ENCODE results near the gene RAB44.

RAB44 gene

DNA sequence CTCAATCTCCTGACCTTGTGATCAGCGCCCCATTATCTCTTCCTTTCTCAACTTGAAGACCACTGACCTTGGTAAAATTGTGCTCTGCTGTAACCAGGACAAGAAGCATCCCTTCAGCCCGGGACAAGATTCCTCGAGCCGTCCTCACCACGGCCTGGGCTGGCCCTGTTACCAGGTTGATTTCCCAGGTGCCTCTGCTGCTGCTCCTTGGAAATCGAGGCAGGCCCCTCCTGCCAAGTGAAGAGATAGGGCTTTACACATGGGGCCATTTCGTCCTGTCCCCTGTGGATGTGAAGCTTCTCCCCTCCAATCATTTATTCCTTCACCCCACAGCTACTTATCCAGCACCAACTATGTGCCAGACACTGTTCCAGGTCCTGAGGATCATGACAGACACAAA, 21.5 kb downstream of the RAB44 start:
- Histone ChIP-seq H3K36me3 (replicated peaks; ENCODE audit: low read depth, low read length) (no peaks in the 10 kb centered on the region), H3K27ac (ENCODE audit: low read length) (no peak overlapping the region), H3K4me3 (ENCODE audit: low read length) (no peak overlapping the region), H3K27me3 (ENCODE audit: low read depth, low read length) (no peaks in the 10 kb centered on the region), H3K4me1 (ENCODE audit: low read length) (peaks cover 16% of the 10 kb centered on the region), H3K9me3 (ENCODE audit: insufficient read depth, low read length) (no peaks in the 10 kb centered on the region), H4K20me1 (ENCODE audit: insufficient read depth, low read length) (no peaks in the 10 kb centered on the region), H3K9ac (ENCODE audit: low read length) (no peak overlapping the region), H2AFZ (ENCODE audit: low read depth, low read length) (no peak overlapping the region), H3K79me2 (ENCODE audit: low read length) (no peaks in the 10 kb centered on the region), H3K4me2 (ENCODE audit: low read length) (no peak overlapping the region)
- TF ChIP-seq EZH2phosphoT487 (IDR thresholded peaks at IDR 0.05; ENCODE audit: low read depth): no peak
- TF ChIP-seq, protein P1, sequence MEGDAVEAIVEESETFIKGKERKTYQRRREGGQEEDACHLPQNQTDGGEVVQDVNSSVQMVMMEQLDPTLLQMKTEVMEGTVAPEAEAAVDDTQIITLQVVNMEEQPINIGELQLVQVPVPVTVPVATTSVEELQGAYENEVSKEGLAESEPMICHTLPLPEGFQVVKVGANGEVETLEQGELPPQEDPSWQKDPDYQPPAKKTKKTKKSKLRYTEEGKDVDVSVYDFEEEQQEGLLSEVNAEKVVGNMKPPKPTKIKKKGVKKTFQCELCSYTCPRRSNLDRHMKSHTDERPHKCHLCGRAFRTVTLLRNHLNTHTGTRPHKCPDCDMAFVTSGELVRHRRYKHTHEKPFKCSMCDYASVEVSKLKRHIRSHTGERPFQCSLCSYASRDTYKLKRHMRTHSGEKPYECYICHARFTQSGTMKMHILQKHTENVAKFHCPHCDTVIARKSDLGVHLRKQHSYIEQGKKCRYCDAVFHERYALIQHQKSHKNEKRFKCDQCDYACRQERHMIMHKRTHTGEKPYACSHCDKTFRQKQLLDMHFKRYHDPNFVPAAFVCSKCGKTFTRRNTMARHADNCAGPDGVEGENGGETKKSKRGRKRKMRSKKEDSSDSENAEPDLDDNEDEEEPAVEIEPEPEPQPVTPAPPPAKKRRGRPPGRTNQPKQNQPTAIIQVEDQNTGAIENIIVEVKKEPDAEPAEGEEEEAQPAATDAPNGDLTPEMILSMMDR (IDR thresholded peaks at IDR 0.05; ENCODE audit: low read depth, low read length): no peak

- peaks cover 30% of the 10 kb centered on the region for H3K4me1 ChIP-seq (ENCODE audit: low read length)
- H4K20me1 ChIP-seq (ENCODE audit: insufficient read depth, low read length): no peaks in the 10 kb centered on the region
- no peaks in the 10 kb centered on the region for H3K79me2 ChIP-seq (ENCODE audit: low read length)
- H3K36me3 ChIP-seq (replicated peaks; ENCODE audit: low read depth, low read length): no peaks in the 10 kb centered on the region
- H3K27ac ChIP-seq (ENCODE audit: low read length): no peak overlapping the region
- H3K9ac ChIP-seq (ENCODE audit: low read length): no peak overlapping the region
- 0 out of 2 replicates have a peak overlapping the region, but pooled peaks have one; percentile 8 for H2AFZ ChIP-seq (ENCODE audit: low read depth, low read length)
- H3K27me3 ChIP-seq (ENCODE audit: low read depth, low read length): no peaks in the 10 kb centered on the region
- no peaks in the 10 kb centered on the region for H3K9me3 ChIP-seq (ENCODE audit: insufficient read depth, low read length)
- H3K4me3 ChIP-seq (ENCODE audit: low read length): no peak overlapping the region
- H3K4me2 ChIP-seq (ENCODE audit: low read length): peak overlapping the region; percentile 12
- TF ChIP-seq, protein P1 (IDR thresholded peaks at IDR 0.05; ENCODE audit: low read depth, low read length): no peak
- TF ChIP-seq EZH2phosphoT487 (IDR thresholded peaks at IDR 0.05; ENCODE audit: low read depth): no peak
These were observed 22.9 kb downstream of the RAB44 start for GRCh38 chr6:36720251-36721141.

GRCh38 chr6:36721369-36722140, 23.9 kb downstream of the RAB44 start:
- Histone ChIP-seq H3K79me2 (ENCODE audit: low read length) (no peaks in the 10 kb centered on the region), H4K20me1 (ENCODE audit: insufficient read depth, low read length) (no peaks in the 10 kb centered on the region), H3K9ac (ENCODE audit: low read length) (no peak overlapping the region), H3K4me2 (ENCODE audit: low read length) (no peak overlapping the region), H3K4me3 (ENCODE audit: low read length) (no peak overlapping the region), H3K27ac (ENCODE audit: low read length) (no peak overlapping the region), H3K9me3 (ENCODE audit: insufficient read depth, low read length) (no peaks in the 10 kb centered on the region), H3K4me1 (ENCODE audit: low read length) (peaks cover 40% of the 10 kb centered on the region), H2AFZ (ENCODE audit: low read depth, low read length) (no peak overlapping the region), H3K36me3 (replicated peaks; ENCODE audit: low read depth, low read length) (no peaks in the 10 kb centered on the region), H3K27me3 (ENCODE audit: low read depth, low read length) (no peaks in the 10 kb centered on the region)
- TF ChIP-seq EZH2phosphoT487 (IDR thresholded peaks at IDR 0.05; ENCODE audit: low read depth): no peak
- TF ChIP-seq, protein P1 (IDR thresholded peaks at IDR 0.05; ENCODE audit: low read depth, low read length): no peak

GRCh38 chr6:36722365-36722764, 24.7 kb downstream of the RAB44 start:
- Histone ChIP-seq H3K4me3 (ENCODE audit: low read length) (no peak overlapping the region), H3K4me2 (ENCODE audit: low read length) (no peak overlapping the region), H3K9me3 (ENCODE audit: insufficient read depth, low read length) (no peaks in the 10 kb centered on the region), H3K79me2 (ENCODE audit: low read length) (no peaks in the 10 kb centered on the region), H3K9ac (ENCODE audit: low read length) (no peak overlapping the region), H3K27ac (ENCODE audit: low read length) (no peak overlapping the region), H4K20me1 (ENCODE audit: insufficient read depth, low read length) (no peaks in the 10 kb centered on the region), H3K27me3 (ENCODE audit: low read depth, low read length) (no peaks in the 10 kb centered on the region), H3K36me3 (replicated peaks; ENCODE audit: low read depth, low read length) (no peaks in the 10 kb centered on the region), H2AFZ (ENCODE audit: low read depth, low read length) (no peak overlapping the region), H3K4me1 (ENCODE audit: low read length) (peaks cover 48% of the 10 kb centered on the region)
- no peak for TF ChIP-seq EZH2phosphoT487 (IDR thresholded peaks at IDR 0.05; ENCODE audit: low read depth)
- TF ChIP-seq, protein P1 (IDR thresholded peaks at IDR 0.05; ENCODE audit: low read depth, low read length): no peak

All from OCI-LY3 (cell line).